Bronchial epithelial cell (primary cell): ENCODE results near the gene P3H1. TPM values are rescaled to one million over a fixed set of nuclear protein-coding genes. Genes with fewer than 3 reads are reported as not detected.
"Not testable (repeated sequence)": the region's sequence is repeated elsewhere in the genome, so short reads cannot be mapped to it uniquely, and the experiment has no call there.

Experiments used
- DNase-seq: peaks from one replicate; pipeline ENCODE4 v3.0.0-alpha.2; 2010; ENCODE audit warnings: low read depth
- FAIRE-seq: peaks from 2 replicates; lab custom pipeline; 2011; peaks lifted over from hg19 to GRCh38; lab: Jason Lieb, UNC
- H3K27me3 ChIP-seq: 2 replicates; pipeline ENCODE4 v1.5.1; 2011; ENCODE audit warnings: low read length; ENCODE audit not compliant: control insufficient read depth, insufficient read depth
- H3K36me3 ChIP-seq: 2 replicates; pipeline ENCODE4 v1.5.1; 2011; ENCODE audit warnings: low read length; ENCODE audit not compliant: control insufficient read depth, insufficient read depth
- H3K4me3 ChIP-seq: 2 replicates; pipeline ENCODE4 v1.5.1; 2011; ENCODE audit warnings: mild to moderate bottlenecking, low read depth, low read length, control low read depth
- total RNA-seq: library from RNA; depleted of rRNA; stranded (reverse); fragments of >200 nt; gene quantifications from 2 replicates; pipeline ENCODE4 v1.2.1, GENCODE V29; 2014
- TF ChIP-seq, protein P1 (sequence below): IDR thresholded peaks from 2 replicates; pipeline ENCODE4 v1.5.1; 2011; ENCODE audit warnings: mild to moderate bottlenecking, moderate library complexity, low read length, control low read depth, inconsistent platforms; ENCODE audit not compliant: insufficient read depth, severe bottlenecking

P3H1 gene, protein sequence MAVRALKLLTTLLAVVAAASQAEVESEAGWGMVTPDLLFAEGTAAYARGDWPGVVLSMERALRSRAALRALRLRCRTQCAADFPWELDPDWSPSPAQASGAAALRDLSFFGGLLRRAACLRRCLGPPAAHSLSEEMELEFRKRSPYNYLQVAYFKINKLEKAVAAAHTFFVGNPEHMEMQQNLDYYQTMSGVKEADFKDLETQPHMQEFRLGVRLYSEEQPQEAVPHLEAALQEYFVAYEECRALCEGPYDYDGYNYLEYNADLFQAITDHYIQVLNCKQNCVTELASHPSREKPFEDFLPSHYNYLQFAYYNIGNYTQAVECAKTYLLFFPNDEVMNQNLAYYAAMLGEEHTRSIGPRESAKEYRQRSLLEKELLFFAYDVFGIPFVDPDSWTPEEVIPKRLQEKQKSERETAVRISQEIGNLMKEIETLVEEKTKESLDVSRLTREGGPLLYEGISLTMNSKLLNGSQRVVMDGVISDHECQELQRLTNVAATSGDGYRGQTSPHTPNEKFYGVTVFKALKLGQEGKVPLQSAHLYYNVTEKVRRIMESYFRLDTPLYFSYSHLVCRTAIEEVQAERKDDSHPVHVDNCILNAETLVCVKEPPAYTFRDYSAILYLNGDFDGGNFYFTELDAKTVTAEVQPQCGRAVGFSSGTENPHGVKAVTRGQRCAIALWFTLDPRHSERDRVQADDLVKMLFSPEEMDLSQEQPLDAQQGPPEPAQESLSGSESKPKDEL
- 15.8 and 16.5 TPM in 2 replicates for total RNA-seq

DNA sequence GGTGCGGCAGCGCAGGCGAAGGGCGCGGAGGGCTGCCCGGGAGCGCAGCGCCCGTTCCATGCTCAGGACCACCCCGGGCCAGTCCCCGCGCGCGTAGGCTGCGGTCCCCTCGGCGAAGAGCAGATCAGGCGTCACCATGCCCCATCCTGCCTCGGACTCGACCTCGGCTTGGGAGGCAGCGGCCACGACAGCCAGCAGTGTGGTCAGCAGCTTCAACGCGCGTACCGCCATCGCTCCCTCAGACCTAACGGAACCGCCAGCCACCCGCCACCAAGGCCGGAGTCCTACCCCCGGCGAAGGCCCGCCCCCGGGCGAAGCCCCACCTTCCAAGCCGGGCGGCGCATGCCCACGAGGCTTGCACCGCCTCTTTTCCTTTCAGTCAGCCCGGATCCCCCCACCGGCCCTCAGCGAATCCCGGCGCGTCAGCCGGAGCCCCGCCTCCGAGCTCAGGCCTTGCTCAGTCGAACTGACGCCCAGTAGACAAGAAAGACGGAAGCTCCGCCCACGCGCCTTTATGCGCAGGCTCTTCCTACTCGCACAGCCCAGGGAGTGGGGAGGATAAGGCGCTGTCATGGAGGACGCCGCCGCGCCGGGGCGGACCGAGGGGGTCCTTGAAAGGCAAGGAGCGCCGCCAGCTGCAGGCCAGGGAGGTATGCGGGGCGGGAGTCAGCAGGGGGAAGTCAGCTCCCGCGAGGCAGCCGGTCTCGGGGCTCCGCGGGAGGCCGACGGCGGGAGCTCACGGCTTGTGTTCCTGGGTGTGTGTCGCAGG lies at the start of gene P3H1, which contains the start of gene C1orf50:
Gene P3H1, minus strand, starts transcription at position 288 of the 769 bp plus-strand sequence. Its CDS starts 57 bp downstream, at position 231.
Gene C1orf50, plus strand, starts transcription at position 509 of the 769 bp plus-strand sequence. Its CDS starts 63 bp downstream, at position 572.
- no peaks in the 10 kb centered on the region for H3K27me3 ChIP-seq
- DNase-seq (peak; percentile 98), FAIRE-seq (no peak)
- peak within 1 kb of the TSS; percentile 89 for H3K4me3 ChIP-seq
- H3K36me3 ChIP-seq, result no peaks in the 10 kb centered on the region
- TF ChIP-seq, protein P1, sequence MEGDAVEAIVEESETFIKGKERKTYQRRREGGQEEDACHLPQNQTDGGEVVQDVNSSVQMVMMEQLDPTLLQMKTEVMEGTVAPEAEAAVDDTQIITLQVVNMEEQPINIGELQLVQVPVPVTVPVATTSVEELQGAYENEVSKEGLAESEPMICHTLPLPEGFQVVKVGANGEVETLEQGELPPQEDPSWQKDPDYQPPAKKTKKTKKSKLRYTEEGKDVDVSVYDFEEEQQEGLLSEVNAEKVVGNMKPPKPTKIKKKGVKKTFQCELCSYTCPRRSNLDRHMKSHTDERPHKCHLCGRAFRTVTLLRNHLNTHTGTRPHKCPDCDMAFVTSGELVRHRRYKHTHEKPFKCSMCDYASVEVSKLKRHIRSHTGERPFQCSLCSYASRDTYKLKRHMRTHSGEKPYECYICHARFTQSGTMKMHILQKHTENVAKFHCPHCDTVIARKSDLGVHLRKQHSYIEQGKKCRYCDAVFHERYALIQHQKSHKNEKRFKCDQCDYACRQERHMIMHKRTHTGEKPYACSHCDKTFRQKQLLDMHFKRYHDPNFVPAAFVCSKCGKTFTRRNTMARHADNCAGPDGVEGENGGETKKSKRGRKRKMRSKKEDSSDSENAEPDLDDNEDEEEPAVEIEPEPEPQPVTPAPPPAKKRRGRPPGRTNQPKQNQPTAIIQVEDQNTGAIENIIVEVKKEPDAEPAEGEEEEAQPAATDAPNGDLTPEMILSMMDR, result no peak

DNA sequence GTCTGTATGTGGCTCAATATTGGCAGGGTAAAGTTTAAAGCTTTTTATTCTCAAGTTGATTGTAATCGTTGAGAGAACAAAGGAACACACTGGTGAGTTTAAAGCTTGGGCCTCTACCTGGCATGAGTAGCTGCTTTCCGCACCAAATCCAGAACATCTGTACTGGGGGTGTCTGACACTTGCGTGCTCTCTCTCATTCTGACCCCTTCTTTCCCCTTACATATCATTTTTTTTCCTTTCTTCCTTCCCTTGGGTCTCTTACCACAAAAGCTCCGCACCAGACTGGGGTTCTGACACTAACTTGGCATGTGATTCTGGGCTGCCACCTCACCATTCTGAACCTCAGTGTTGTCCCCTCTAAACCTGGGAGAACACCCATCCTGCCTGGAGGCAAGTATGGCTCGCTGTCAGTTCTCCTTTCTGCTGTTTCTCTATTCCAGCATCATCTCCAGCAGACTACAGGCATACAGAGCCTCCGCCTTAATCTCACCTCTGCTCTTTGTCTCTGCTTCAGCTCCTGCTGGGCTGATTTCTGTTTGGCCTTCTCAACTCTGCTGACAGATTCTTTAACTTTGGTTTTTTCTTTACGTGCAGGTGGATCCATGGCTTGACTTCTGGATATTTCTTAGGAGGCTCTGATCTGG lies 49.2 kb upstream of the P3H1 start:
- FAIRE-seq (no peak), DNase-seq (peak; percentile 28)
- TF ChIP-seq, protein P1, result no peak
- H3K36me3 ChIP-seq, result peaks cover 1% of the 10 kb centered on the region
- H3K27me3 ChIP-seq, result no peaks in the 10 kb centered on the region
- H3K4me3 ChIP-seq, result peak overlapping the region; percentile 75

DNA sequence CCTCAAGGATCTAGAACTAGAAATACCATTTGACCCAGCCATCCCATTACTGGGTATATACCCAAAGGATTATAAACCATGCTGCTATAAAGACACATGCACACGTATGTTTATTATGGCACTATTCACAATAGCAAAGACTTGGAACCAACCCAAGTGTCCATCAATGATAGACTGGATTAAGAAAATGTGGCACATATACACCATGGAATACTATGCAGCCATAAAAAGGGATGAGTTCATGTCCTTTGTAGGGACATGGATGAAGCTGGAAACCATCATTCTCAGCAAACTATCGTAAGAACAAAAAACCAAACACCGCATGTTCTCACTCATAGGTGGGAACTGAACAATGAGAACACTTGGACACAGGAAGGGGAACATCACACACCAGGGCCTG lies 48.0 kb upstream of the P3H1 start:
- not testable (repeated sequence) for DNase-seq, FAIRE-seq

DNA sequence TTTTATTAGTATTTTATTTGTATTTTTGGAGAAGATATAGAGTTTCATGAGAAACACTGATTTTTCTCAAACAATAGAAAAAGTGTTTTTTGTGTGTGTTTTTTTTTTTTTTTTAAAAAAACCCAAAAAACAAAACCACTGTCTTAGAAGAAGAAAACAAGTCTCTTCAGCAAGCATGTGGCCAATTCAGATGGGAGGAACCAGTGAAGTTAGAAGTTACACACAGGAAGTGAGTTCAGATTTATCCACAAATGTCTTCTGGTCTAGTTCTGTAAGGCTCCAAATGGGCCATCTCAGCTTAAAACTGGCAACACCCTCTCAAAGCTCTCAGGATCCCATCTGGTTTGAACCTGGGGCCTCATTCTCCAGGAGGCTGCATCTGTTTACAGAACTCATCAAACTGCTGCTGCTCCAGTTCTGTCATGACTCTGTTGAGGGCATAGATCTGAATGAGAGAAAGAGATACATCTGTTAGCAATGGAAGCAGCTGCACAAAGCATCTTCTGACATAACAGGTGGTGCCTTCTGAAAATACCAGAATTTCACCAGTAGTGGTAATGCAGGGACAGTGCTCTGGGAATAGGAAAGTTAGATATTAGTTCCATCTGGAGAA lies 40.3 kb upstream of the P3H1 start:
- no peaks in the 10 kb centered on the region for H3K36me3 ChIP-seq
- DNase-seq (no peak), FAIRE-seq (no peak)
- TF ChIP-seq, protein P1, result no peak
- H3K27me3 ChIP-seq, result no peaks in the 10 kb centered on the region
- H3K4me3 ChIP-seq, result no peak overlapping the region

More for the DNA sequence above, 48.0 kb upstream of the P3H1 start:
- H3K4me3 ChIP-seq, H3K27me3 ChIP-seq, H3K36me3 ChIP-seq: not testable (repeated sequence)

DNA sequence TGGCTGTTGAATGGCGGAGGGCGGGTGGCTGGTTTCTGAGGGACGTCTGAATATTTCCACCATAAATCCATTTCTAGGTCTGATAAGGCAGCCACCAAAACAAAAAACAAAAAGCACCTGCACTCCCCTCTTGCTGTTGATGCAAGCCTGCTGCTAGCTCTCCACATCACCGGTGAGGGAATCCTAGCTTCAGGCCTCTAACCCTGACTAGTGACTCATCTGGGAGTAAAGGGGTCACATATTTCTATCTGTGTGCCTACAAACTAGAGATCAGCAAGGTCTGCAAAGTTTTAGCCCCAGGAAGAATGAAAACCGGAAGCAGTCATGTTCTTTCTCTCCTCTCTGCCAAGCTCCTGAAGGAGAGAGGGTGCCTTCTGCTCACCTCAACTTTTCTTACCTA lies 39.8 kb upstream of the P3H1 start:
- H3K36me3 ChIP-seq, result no peaks in the 10 kb centered on the region
- H3K27me3 ChIP-seq, result no peaks in the 10 kb centered on the region
- FAIRE-seq (no peak), DNase-seq (no peak)
- TF ChIP-seq, protein P1, result no peak
- H3K4me3 ChIP-seq, result no peak overlapping the region
